Esophagus squamous epithelium (tissue), 5 donors: ENCODE results near the gene STK40. TPM values are rescaled to one million over a fixed set of nuclear protein-coding genes. Genes with fewer than 3 reads are reported as not detected.

Experiments used
- DNase-seq: peaks from one replicate; lab custom pipeline; 2025; lab: John Stamatoyannopoulos, UW
- H3K27ac ChIP-seq, 4 donors: fragments of 200-600 bp; sonication (generic); one replicate each; pipeline ENCODE4 v1.5.1; 2016 to 2019; ENCODE audit warnings: mild to moderate bottlenecking in 1 of 4
- H3K27me3 ChIP-seq, 4 donors: fragments of 200-600 bp; sonication (generic); 1 replicate in 3 of 4; 2 replicates in 1 of 4; pipeline versions ENCODE4 v1.5.1 to v1.6.0; 2017 to 2021; ENCODE audit warnings: antibody characterized with exemption in 1 of 4
- H3K36me3 ChIP-seq, 3 donors: fragments of 200-600 bp; sonication (generic); one replicate each; pipeline ENCODE4 v1.5.1; 2016 to 2019
- H3K4me1 ChIP-seq, 3 donors: fragments of 200-600 bp; sonication (generic); one replicate each; pipeline ENCODE4 v1.5.1; 2017 to 2019
- H3K4me3 ChIP-seq, 4 donors: fragments of 200-600 bp; sonication (generic); 1 replicate in 3 of 4; 2 replicates in 1 of 4; pipeline ENCODE4 v1.5.1; 2016 to 2019; ENCODE audit warnings: mild to moderate bottlenecking in 2 of 4, moderate library complexity in 1 of 4
- H3K9me3 ChIP-seq, 3 donors: fragments of 200-600 bp; sonication (generic); one replicate each; pipeline ENCODE4 v1.5.1; 2016 to 2019
- POLR2A ChIP-seq, 4 donors: fragments of 450-650 bp; IDR thresholded peaks; one replicate each; pipeline ENCODE4 v1.6.1; 2017; ENCODE audit warnings: antibody characterized with exemption in 4 of 4, mild to moderate bottlenecking in 4 of 4, moderate library complexity in 3 of 4
- WGBS, 2 donors: methylation state at CpG; one replicate each; pipeline ENCODE4 v1.1.5; 2018; 5-methylcytosine and 5-hydroxymethylcytosine counted together
- intact Hi-C: fragments of 100-400 bp; cut with DNase I; formaldehyde crosslinking; loops from one replicate; pipeline ENCODE4 v1.15.0; 2022
- total RNA-seq, 4 donors: library from RNA; depleted of rRNA; stranded (reverse); fragments of >200 nt; gene quantifications; one replicate each; pipeline ENCODE4 v1.1.0, GENCODE V29; 2016
- TF ChIP-seq, protein P1 (sequence below), 6 experiments: fragments of 450-650 bp in 4 of 6; fragments of 200-600 bp in 2 of 6; sonication (generic) in 2 of 6; IDR thresholded peaks; one replicate each; pipeline ENCODE4 v1.5.1; 2016 to 2019; ENCODE audit warnings: antibody characterized with exemption in 6 of 6, mild to moderate bottlenecking in 4 of 6, moderate library complexity in 4 of 6
- donor health status: DM: yes; HTN: yes; CAD: no.

STK40 gene
- total RNA-seq, 4 donors from 2014 or later = 34.5 to 59.7 (median 42.3) TPM

DNA sequence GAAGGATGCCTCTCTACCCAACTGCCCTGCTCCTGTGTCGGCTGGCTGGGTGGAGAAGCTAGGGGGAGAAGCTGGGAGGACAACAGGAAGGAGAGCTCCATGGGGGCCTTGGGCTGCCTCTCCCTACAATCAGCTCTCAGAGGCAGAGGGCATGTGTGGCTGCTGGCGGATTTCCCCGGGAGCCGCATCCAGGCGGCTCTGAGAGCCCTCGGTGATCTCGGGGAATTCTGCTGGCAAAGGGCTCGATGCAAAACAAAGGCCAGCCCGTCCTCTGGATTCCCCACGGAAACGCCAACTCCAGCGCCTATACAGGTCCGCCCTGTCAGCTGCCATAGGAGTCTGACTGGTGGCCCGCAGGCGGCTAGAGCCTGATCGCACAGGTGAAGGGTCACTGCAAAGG lies 35.9 kb downstream of the STK40 start:
- H3K27ac ChIP-seq = peak overlapping the region; percentile 81 to 89 (median 86)
- WGBS, 2 donors = 25 to 46% methylated on average over 7 to 16 of the region's 16 CpGs
- no peak overlapping the region for H3K4me3 ChIP-seq
- DNase-seq = no peak
- peaks cover 36 to 51% (median 37%) of the 10 kb centered on the region in 3 donors for H3K4me1 ChIP-seq
- intact Hi-C loops = no loop called here
- H3K9me3 ChIP-seq = no peaks in the 10 kb centered on the region
- H3K27me3 ChIP-seq = no peaks in the 10 kb centered on the region
- peaks cover 35 to 94% (median 49%) of the 10 kb centered on the region in 3 donors for H3K36me3 ChIP-seq
- TF ChIP-seq POLR2A (IDR thresholded peaks at IDR 0.05) = no peak
- TF ChIP-seq, protein P1, sequence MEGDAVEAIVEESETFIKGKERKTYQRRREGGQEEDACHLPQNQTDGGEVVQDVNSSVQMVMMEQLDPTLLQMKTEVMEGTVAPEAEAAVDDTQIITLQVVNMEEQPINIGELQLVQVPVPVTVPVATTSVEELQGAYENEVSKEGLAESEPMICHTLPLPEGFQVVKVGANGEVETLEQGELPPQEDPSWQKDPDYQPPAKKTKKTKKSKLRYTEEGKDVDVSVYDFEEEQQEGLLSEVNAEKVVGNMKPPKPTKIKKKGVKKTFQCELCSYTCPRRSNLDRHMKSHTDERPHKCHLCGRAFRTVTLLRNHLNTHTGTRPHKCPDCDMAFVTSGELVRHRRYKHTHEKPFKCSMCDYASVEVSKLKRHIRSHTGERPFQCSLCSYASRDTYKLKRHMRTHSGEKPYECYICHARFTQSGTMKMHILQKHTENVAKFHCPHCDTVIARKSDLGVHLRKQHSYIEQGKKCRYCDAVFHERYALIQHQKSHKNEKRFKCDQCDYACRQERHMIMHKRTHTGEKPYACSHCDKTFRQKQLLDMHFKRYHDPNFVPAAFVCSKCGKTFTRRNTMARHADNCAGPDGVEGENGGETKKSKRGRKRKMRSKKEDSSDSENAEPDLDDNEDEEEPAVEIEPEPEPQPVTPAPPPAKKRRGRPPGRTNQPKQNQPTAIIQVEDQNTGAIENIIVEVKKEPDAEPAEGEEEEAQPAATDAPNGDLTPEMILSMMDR (IDR thresholded peaks at IDR 0.05) = no peak

DNA sequence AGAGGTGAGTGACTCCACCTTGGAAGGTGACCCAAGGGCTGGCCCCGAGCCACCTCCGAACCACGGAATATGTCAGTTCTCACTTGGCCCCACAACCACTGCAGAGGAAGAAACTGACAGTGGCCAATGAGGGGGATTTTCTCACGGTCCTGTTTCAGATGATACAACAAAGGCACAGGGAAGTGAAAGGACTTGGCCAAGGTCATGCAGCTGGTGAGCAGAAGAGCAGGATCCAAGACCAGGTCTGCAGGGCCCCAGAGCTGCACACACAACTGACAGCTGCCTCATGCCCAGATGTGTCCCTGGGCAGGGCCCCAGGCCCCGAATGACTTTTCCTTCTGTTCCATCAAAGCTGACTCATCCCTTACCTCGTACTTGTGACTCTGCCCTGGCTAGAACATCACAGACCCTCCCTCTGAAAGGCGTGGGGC lies 36.5 kb downstream of the STK40 start:
- Histone ChIP-seq H3K27me3 (no peaks in the 10 kb centered on the region), H3K27ac (peak overlapping the region; percentile 81 to 89 (median 86)), H3K4me1 (peaks cover 36 to 51% (median 37%) of the 10 kb centered on the region in 3 donors), H3K4me3 (no peak overlapping the region), H3K9me3 (no peaks in the 10 kb centered on the region), H3K36me3 (peaks cover 30 to 94% (median 47%) of the 10 kb centered on the region in 3 donors)
- 46 to 74% methylated on average over 4 to 6 of the region's 7 CpGs for WGBS, 2 donors
- intact Hi-C loops = no loop called here
- TF ChIP-seq, protein P1 (IDR thresholded peaks at IDR 0.05) = no peak
- TF ChIP-seq POLR2A (IDR thresholded peaks at IDR 0.05) = no peak
- DNase-seq = no peak

- intact Hi-C loops = no loop called here
- TF ChIP-seq POLR2A (IDR thresholded peaks at IDR 0.05) = no peak
- TF ChIP-seq, protein P1 (IDR thresholded peaks at IDR 0.05) = no peak
- Histone ChIP-seq H3K36me3 (peaks cover 23 to 94% (median 40%) of the 10 kb centered on the region in 3 donors), H3K4me1 (peaks cover 34 to 47% (median 35%) of the 10 kb centered on the region in 3 donors), H3K4me3 (no peak overlapping the region), H3K27ac (no peak overlapping the region), H3K9me3 (no peaks in the 10 kb centered on the region), H3K27me3 (no peaks in the 10 kb centered on the region)
- DNase-seq = no peak
- 67 to 92% methylated on average over 1 of the region's 8 CpGs for WGBS, 2 donors
These were observed 38.9 kb downstream of the STK40 start for GRCh38 chr1:36346741-36347370.

- peaks cover 23 to 100% (median 46%) of the 10 kb centered on the region in 3 donors for H3K36me3 ChIP-seq
- intact Hi-C loops = no loop called here
These were observed 40.4 kb downstream of the STK40 start for GRCh38 chr1:36345353-36345752.

GRCh38 chr1:36344395-36344680 lies 41.4 kb downstream of the STK40 start:
- intact Hi-C loops = loop anchor here (5.0 kb wide), 1 partner anchor 78 kb away; no protein-coding TSS in a partner anchor
- WGBS, 2 donors = 92 to 96% methylated on average over 3 to 4 of the region's 8 CpGs

More at GRCh38 chr1:36345353-36345752, 40.4 kb downstream of the STK40 start:
- H3K4me3 ChIP-seq = no peak overlapping the region
- no peak for DNase-seq
- WGBS, 2 donors = 88% methylated on average over 4 of the region's 7 CpGs; no CpG with 5 or more reads in 1 of the 2 donors
- no peak overlapping the region for H3K27ac ChIP-seq
- H3K27me3 ChIP-seq = no peaks in the 10 kb centered on the region
- H3K4me1 ChIP-seq = peaks cover 19 to 32% (median 20%) of the 10 kb centered on the region in 3 donors
- TF ChIP-seq, protein P1 (IDR thresholded peaks at IDR 0.05) = no peak
- TF ChIP-seq POLR2A (IDR thresholded peaks at IDR 0.05) = no peak
- H3K9me3 ChIP-seq = no peaks in the 10 kb centered on the region

More at GRCh38 chr1:36344395-36344680, 41.4 kb downstream of the STK40 start:
- TF ChIP-seq POLR2A (IDR thresholded peaks at IDR 0.05) = no peak
- TF ChIP-seq, protein P1 (IDR thresholded peaks at IDR 0.05) = no peak
- Histone ChIP-seq H3K4me3 (no peak overlapping the region), H3K27ac (no peak overlapping the region), H3K4me1 (peaks cover 8 to 24% (median 10%) of the 10 kb centered on the region in 3 donors), H3K36me3 (peaks cover 23 to 100% (median 46%) of the 10 kb centered on the region in 3 donors), H3K27me3 (no peaks in the 10 kb centered on the region), H3K9me3 (no peaks in the 10 kb centered on the region)
- DNase-seq = no peak
